ENCODE results near the gene METTL15. TPM values are rescaled to one million over a fixed set of nuclear protein-coding genes. Genes with fewer than 3 reads are reported as not detected.

METTL15 gene
- total and polyA plus RNA-seq, 2 experiments from 2014 or later, result 9.3 to 23.2 TPM

- Histone ChIP-seq H3K4me3 (no peak overlapping the region), H3K79me2 (no peaks in the 10 kb centered on the region), H3K4me2 (no peak overlapping the region), H3K27ac (no peak overlapping the region), H3K27me3 (no peaks in the 10 kb centered on the region), H3K9me3 (ENCODE audit: low read depth) (no peaks in the 10 kb centered on the region), H3K9me2 (replicated peaks; ENCODE audit: insufficient read depth) (no peaks in the 10 kb centered on the region), H3K36me3 (replicated peaks; ENCODE audit: insufficient read depth, low read depth) (no peaks in the 10 kb centered on the region), H4K20me1 (ENCODE audit: insufficient read depth, poor library complexity, severe bottlenecking) (no peaks in the 10 kb centered on the region), H3K4me1 (ENCODE audit: insufficient read depth) (no peaks in the 10 kb centered on the region), H2AFZ (no peak overlapping the region)
- no peak for DNase-seq (ENCODE audit: low spot score)
- TF ChIP-seq EZH2 (IDR thresholded peaks at IDR 0.05; ENCODE audit: borderline replicate concordance) (no peak), EZH2phosphoT487 (IDR thresholded peaks at IDR 0.05; ENCODE audit: low read depth, severe bottlenecking, unreplicated experiment) (no peak)
- TF ChIP-seq, protein P1, sequence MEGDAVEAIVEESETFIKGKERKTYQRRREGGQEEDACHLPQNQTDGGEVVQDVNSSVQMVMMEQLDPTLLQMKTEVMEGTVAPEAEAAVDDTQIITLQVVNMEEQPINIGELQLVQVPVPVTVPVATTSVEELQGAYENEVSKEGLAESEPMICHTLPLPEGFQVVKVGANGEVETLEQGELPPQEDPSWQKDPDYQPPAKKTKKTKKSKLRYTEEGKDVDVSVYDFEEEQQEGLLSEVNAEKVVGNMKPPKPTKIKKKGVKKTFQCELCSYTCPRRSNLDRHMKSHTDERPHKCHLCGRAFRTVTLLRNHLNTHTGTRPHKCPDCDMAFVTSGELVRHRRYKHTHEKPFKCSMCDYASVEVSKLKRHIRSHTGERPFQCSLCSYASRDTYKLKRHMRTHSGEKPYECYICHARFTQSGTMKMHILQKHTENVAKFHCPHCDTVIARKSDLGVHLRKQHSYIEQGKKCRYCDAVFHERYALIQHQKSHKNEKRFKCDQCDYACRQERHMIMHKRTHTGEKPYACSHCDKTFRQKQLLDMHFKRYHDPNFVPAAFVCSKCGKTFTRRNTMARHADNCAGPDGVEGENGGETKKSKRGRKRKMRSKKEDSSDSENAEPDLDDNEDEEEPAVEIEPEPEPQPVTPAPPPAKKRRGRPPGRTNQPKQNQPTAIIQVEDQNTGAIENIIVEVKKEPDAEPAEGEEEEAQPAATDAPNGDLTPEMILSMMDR (IDR thresholded peaks at IDR 0.05; ENCODE audit: poor library complexity), result no peak
Observed at GRCh38 chr11:28228196-28228895, 120.2 kb downstream of the METTL15 start.

DNA sequence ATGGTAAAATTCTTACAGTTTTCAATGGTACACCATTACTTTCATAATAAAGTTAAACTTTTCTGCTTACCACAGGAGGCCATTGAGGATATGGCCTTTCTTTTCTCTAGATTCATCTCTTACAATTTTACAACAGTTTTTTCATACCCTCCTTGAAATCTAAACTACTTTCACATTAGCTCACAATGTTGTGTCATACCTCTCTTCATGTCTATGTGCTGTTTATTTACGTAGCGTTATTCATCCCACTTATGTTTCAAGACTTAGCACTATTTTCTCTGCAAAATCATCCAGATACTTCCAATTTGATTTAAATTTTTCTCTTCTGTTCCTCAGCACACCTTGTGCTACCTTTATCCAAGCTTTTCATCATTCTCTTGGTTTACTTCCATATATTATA is 123.3 kb downstream of the METTL15 start:
- Histone ChIP-seq H3K9me2 (replicated peaks; ENCODE audit: insufficient read depth) (no peaks in the 10 kb centered on the region), H3K9me3 (ENCODE audit: low read depth) (no peaks in the 10 kb centered on the region), H3K27ac (no peak overlapping the region), H3K79me2 (no peaks in the 10 kb centered on the region), H3K4me3 (no peak overlapping the region), H4K20me1 (ENCODE audit: insufficient read depth, poor library complexity, severe bottlenecking) (no peaks in the 10 kb centered on the region), H2AFZ (no peak overlapping the region), H3K27me3 (no peaks in the 10 kb centered on the region), H3K36me3 (replicated peaks; ENCODE audit: insufficient read depth, low read depth) (no peaks in the 10 kb centered on the region), H3K4me1 (ENCODE audit: insufficient read depth) (no peaks in the 10 kb centered on the region), H3K4me2 (no peak overlapping the region)
- 98% methylated on average over 2 of the region's 2 CpGs for WGBS (ENCODE audit: low lambda C conversion rate, missing lambda C conversion rate)
- no peak for DNase-seq (ENCODE audit: low spot score)
- TF ChIP-seq EZH2 (IDR thresholded peaks at IDR 0.05; ENCODE audit: borderline replicate concordance) (no peak), EZH2phosphoT487 (IDR thresholded peaks at IDR 0.05; ENCODE audit: low read depth, severe bottlenecking, unreplicated experiment) (no peak)
- TF ChIP-seq, protein P1 (IDR thresholded peaks at IDR 0.05; ENCODE audit: poor library complexity), result no peak

- Histone ChIP-seq H2AFZ (no peak overlapping the region), H3K4me3 (no peak overlapping the region), H3K36me3 (replicated peaks; ENCODE audit: insufficient read depth, low read depth) (no peaks in the 10 kb centered on the region), H4K20me1 (ENCODE audit: insufficient read depth, poor library complexity, severe bottlenecking) (no peaks in the 10 kb centered on the region), H3K27me3 (no peaks in the 10 kb centered on the region), H3K4me1 (ENCODE audit: insufficient read depth) (no peaks in the 10 kb centered on the region), H3K27ac (no peak overlapping the region), H3K9me2 (replicated peaks; ENCODE audit: insufficient read depth) (no peaks in the 10 kb centered on the region), H3K9me3 (ENCODE audit: low read depth) (no peaks in the 10 kb centered on the region), H3K79me2 (no peaks in the 10 kb centered on the region), H3K4me2 (no peak overlapping the region)
- DNase-seq (ENCODE audit: low spot score), result no peak
- 78% methylated on average over 4 of the region's 4 CpGs for WGBS (ENCODE audit: low lambda C conversion rate, missing lambda C conversion rate)
- TF ChIP-seq, protein P1 (IDR thresholded peaks at IDR 0.05; ENCODE audit: poor library complexity), result no peak
- TF ChIP-seq EZH2phosphoT487 (IDR thresholded peaks at IDR 0.05; ENCODE audit: low read depth, severe bottlenecking, unreplicated experiment) (no peak), EZH2 (IDR thresholded peaks at IDR 0.05; ENCODE audit: borderline replicate concordance) (no peak)
Observed at GRCh38 chr11:28232649-28233048, 124.5 kb downstream of the METTL15 start.

Data from hepatocyte (in vitro differentiated cells).